NCI-H187 (cell line): ENCODE results near the gene HOXD10.

ENCODE experiments used
- DNase-seq, 2 experiments: peaks; one replicate each; lab custom pipeline; 2025; lab: John Stamatoyannopoulos, UW

The HOXD10 gene

GRCh38 chr2:176115883-176116813 is at the start of gene HOXD10:
TSS of gene HOXD10 (plus strand) at chr2:176116778. CDS start at chr2:176116834, 56 bp downstream.
- no peak for DNase-seq

DNA sequence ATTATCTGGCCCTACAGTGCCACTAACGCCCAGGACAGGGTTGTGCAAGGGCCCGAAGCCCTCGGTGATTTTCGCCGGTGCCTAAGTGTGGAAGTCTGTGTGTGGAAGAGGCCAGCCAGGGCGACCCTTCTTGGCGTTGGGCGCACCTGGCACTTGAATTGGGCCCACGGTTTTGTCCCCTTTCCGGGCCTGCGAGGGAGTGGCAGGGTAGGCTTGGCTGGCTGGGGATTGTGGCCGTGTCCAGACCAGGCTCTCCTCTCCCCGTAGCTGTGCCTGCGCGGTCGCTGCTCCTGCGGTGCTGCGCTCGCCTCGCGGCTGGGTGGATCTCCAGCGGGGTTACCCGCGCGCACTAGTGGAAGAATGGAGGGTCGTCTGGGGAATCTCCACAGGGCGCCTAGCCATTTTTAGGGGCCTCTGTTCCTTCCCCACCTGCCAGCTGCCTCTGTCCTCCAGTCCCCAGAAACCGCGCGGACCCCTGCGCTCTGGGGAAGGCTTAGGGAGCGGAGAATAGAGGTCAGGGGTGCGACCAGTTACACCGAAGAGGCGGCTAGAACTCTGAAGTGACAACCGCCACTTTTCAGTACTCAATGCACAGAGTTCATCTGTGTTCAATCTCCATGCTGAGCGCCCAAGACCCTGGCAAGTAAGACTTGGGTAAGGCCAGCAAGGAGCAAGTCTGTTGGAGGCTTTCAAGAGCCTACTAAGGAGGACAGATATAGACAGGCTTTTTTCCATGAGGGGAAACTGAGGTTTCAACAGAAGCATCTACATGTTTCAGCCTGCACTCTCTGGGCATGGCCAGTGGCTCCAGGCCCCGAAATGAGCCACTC is 48.8 kb upstream of the HOXD10 start:
- DNase-seq, result no peak

DNA sequence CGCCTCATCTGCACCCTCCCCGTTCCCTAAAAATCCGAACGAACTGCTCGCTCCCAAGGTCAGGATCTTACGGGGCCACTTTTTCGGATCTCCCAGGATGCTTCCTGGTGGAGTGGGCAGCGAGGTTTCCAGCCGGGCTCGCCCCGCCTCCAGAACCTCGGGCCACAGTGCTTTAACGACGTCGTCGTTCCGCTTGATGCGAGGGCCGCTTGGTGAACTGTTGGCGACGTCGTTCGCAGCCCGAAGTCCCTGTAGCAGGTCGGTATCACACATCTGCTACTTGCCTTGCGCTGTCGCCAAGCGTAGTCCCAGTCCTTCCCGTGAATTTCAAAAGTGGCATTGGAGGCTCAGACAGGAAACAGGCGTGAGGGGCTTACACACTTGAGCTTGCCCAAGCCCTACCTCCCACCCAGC is 48.2 kb upstream of the HOXD10 start:
- no peak for DNase-seq

DNA sequence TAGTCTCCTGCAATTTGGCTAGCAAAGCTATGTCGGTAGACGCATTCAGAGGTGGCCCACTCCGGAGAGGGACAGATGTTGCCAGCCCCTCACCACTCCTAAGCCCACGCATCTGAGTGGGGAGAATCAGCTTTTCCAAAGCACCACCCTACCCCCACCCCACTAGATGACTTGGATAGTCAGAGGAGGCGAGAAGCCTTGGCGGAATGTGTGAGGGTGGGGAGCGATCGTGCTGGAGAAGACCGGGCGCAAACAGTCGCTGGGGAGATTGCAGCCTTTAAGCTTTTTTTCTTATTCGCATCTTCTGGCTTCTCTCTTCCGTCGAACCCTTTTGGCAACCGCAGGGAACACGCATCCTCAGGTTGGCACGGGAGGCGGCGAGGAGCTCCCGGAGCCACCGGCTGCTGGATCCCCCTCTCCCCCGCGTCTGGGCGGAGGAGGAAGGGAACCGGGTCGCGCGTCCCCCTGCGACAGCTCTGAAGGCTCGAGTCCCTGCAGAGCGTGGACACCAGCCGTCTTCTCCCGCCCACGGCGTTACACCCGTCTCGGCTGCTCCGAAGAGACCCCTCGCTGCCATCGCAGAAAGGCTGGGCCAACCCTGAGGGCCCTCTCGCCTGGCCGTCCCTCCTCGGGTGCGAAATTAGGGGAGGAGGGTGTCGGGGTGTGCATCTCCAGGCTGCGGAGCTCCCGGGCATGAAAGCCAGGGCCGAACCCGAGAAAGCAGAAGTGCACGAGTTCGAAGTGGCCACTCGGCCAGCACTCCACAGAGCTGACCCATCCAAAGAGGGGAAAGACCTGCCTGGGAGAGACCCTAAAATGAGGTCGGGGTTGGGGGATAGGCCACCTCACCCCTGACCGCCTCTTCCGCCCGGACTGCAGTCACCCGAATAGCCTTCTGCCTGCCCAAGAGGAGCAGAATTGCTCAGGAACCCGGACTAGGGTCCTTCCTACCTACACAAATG is 45.0 kb upstream of the HOXD10 start:
- no peak for DNase-seq

DNA sequence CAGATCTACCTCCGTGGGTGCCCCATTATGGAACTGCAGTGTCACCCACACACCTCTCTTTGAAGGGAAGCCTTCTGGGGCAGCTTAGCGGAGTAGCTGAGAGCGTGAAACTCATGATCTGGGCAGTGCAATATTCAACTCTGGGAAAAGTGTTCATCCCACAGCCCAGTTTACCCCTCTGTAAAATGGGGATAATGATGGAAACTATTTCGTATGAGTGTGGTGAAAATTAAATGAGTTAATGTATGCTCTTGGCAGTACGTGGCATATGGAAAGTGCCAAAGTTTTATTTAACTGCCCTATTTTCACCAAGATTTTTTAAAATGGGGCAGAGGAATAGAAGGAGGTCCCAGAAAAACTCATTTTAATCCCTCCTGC is 44.3 kb upstream of the HOXD10 start:
- no peak for DNase-seq

GRCh38 chr2:176072951-176073904 is 43.4 kb upstream of the HOXD10 start:
- no peak for DNase-seq

DNA sequence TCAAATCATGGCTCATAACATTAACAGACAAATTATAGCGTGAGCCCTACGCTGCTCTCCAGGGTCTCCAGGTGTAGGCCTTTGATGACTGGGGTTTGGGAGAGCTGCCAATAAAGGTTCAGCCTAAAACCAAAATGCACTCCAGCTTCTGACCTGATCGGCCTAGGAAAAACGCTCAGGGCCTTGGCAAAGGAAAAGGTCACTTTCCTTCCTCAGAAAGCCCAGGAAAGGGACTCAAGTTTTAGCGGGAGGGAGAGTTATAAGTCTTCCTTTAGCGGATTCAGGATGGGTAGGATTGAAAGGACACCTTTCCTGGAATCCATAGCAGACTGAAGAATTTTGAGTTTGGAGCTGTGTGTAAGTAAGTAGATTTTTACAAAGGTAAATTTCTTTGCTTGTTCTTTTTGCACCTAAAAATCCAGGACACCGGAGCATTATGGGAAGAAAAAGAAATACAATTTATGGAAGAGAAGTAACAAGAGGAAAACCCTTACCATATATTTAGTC is 41.6 kb upstream of the HOXD10 start:
- no peak for DNase-seq

- no peak for DNase-seq
Measured at GRCh38 chr2:176075481-176075880, 41.1 kb upstream of the HOXD10 start.

- no peak for DNase-seq
Measured at GRCh38 chr2:176076063-176076462, 40.5 kb upstream of the HOXD10 start.

- DNase-seq, result no peak
Measured at GRCh38 chr2:176076796-176077195, 39.8 kb upstream of the HOXD10 start.

- DNase-seq, result peak in 1 of 2 experiments; percentile 35
Measured at GRCh38 chr2:176078541-176079284, 37.9 kb upstream of the HOXD10 start.

- no peak for DNase-seq
Measured at GRCh38 chr2:176079285-176079830, 37.2 kb upstream of the HOXD10 start.

DNA sequence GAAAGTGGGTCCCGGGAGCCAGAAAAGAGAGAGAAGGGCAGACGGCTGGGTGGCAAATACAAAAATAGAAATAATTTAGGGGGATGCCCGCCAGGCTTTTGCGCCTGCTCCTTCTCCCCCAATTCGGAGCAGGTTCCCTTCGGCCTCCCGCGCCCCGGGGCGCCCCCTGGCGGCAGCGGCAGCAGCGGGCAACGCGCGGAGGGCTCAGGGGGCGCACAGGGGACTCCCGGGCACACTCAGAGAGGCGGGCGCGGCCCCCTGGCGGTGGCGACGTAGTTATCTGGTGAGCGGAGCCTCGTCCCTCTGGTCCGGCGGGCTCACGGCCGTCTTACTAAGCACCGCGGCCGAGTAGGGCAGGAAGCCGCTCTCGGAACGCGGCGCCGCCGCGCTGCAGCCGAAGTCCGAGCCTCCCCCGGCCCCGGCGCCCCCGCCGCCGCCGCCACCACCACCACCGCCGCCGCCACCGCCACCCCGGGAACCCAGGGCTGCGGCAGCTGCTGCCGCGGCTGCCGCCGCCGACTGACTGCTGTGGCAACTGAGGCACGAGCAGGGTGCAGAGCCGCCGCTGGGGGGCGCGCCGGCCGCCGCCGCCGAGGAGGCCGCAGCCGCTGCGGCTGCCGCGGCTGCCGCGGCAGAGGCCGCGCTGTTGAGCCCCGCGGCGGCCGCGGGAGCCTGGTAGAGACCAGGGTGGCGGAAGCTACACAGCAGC is 36.6 kb upstream of the HOXD10 start:
- DNase-seq, result peak; percentile 30 to 41

GRCh38 chr2:176080540-176081375 is 35.8 kb upstream of the HOXD10 start:
- DNase-seq, result no peak

DNA sequence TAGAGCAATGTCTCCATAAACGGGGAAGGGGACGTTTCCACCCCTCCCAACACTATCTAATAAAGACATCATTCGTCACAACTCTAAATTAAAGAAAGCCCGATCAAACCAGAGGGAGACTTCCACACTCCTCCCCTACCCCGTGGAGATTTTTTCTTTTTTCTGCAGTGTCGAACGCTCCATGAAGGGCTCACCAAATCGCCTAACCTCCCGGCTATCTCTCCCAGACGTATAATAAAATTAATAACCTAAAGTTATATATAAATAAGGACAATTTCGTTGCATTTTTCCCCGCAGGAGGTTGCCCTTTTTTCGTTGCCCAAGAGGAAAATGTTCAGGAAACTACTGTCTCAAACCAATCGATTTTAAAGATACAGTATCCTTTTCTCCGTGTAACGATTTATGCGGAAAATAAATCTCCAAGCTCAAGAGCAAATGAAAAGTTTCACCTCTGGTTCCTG is 35.2 kb upstream of the HOXD10 start:
- no peak for DNase-seq

DNA sequence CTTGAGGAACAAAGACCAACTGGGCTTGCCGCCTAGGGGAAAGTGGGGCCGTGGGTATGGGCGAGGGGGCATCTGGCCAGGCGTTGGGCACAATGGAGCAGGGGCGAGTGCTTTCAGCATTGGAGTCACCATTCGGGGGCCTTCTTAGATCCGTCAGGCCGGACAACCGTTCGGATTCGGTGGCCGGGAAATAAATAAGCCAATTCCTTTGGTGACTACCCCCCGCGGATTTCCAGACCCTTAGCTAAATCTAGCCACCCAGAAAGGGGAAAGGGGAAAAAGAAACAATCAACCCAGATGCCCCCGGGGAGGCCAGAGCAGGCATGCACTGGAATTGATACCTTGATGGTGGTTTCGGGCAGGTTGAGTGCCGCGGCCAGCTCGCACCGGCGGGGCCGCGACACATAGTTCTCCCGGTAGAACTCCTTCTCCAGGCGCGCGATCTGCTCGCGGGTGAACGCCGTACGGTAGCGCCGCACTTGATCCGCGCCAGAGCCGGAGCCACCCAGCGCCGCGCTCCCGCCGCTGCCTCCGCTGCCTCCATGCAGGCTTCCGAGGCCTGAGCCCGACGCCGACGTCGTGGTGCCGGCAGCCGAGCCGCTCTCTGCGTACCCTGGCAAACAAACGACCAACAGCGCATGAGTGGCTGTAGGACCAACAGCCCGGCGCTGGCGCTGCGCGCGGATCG is 34.6 kb upstream of the HOXD10 start:
- no peak for DNase-seq

DNA sequence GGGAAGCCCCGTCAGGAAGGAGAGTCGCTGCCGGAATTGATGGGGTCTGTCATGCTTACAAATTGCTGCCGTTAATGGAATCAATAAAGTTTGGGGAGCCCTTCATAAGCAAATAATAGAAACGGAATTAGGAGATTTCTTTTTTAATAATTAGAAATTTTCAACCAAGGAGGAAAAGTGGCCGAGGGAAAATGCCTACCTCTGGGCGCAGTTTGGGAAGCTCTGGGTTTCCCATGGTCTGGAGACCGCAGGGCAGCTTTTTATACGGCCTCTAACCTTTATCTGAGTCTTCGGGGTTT is 34.1 kb upstream of the HOXD10 start:
- DNase-seq, result no peak
